OCI-M2 (cell line): ENCODE measurements around the gene SPSB1.

Source experiments
- DNase-seq: peaks from one replicate; lab custom pipeline; 2025; ENCODE audit not compliant: unreplicated experiment; lab: John Stamatoyannopoulos, UW

The SPSB1 gene

GRCh38 chr1:9258629-9259028, 34.1 kb upstream of the SPSB1 start:
- DNase-seq: no peak

- DNase-seq: no peak
Measured at GRCh38 chr1:9260059-9260766, 32.5 kb upstream of the SPSB1 start.

GRCh38 chr1:9261496-9261895, 31.2 kb upstream of the SPSB1 start:
- no peak for DNase-seq

GRCh38 chr1:9262096-9262986, 30.4 kb upstream of the SPSB1 start:
- no peak for DNase-seq

GRCh38 chr1:9263276-9263855, 29.3 kb upstream of the SPSB1 start:
- DNase-seq: no peak

GRCh38 chr1:9263984-9264872, 28.5 kb upstream of the SPSB1 start:
- DNase-seq: no peak

GRCh38 chr1:9265037-9265436, 27.7 kb upstream of the SPSB1 start:
- DNase-seq: no peak

GRCh38 chr1:9265968-9266367, 26.7 kb upstream of the SPSB1 start:
- no peak for DNase-seq

- no peak for DNase-seq
Measured at GRCh38 chr1:9267352-9267686, 25.4 kb upstream of the SPSB1 start.

GRCh38 chr1:9267827-9268581, 24.7 kb upstream of the SPSB1 start:
- no peak for DNase-seq

- DNase-seq: no peak
Measured at GRCh38 chr1:9269078-9269501, 23.6 kb upstream of the SPSB1 start.

GRCh38 chr1:9269721-9270120, 23.0 kb upstream of the SPSB1 start:
- no peak for DNase-seq

GRCh38 chr1:9270290-9270883, 22.3 kb upstream of the SPSB1 start:
- DNase-seq: no peak

- no peak for DNase-seq
Measured at GRCh38 chr1:9271283-9271682, 21.4 kb upstream of the SPSB1 start.

- DNase-seq: no peak
Measured at GRCh38 chr1:9271861-9272595, 20.7 kb upstream of the SPSB1 start.

- no peak for DNase-seq
Measured at GRCh38 chr1:9273177-9273576, 19.5 kb upstream of the SPSB1 start.

- DNase-seq: no peak
Measured at GRCh38 chr1:9275161-9275560, 17.5 kb upstream of the SPSB1 start.

- no peak for DNase-seq
Measured at GRCh38 chr1:9275567-9276034, 17.1 kb upstream of the SPSB1 start.

GRCh38 chr1:9278116-9278515, 14.6 kb upstream of the SPSB1 start:
- no peak for DNase-seq
